DMS79 treated with DMSO at 0.1 percent for 48 hours (cell line): ENCODE data around the gene CMYA5.
"Not testable (repeated sequence)": the region's sequence is repeated elsewhere in the genome, so short reads cannot be mapped to it uniquely, and the experiment has no call there.

Experiments used
- DNase-seq: peaks from one replicate; lab custom pipeline; 2025; lab: John Stamatoyannopoulos, UW

CMYA5 gene

GRCh38 chr5:79702606-79703380 is 13.2 kb downstream of the CMYA5 start:
- DNase-seq, result no peak

- no peak for DNase-seq
Observed at GRCh38 chr5:79703381-79703645, 13.7 kb downstream of the CMYA5 start.

DNA sequence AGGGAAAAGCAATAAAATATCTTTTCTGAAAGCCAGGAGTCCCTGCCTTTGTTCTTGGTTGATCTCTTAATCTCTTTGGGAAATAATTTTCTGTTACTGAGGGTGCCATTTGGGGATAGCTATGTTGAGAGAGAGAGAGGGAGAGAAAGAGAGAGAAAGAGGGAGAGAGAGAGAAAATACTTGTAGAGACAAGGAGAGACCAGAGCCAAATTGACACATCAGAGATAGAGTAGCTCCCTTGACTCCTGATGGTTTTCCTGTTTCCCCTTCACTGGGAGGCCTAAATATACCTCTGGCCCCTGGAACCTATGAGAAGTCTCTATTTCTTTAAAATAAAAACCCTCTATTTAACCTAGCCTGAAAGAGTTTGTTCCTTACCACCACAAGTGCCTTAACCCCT is 14.9 kb downstream of the CMYA5 start:
- no peak for DNase-seq

GRCh38 chr5:79705632-79706031 is 16.0 kb downstream of the CMYA5 start:
- no peak for DNase-seq

- not testable (repeated sequence) for DNase-seq
Observed at GRCh38 chr5:79706317-79706716, 16.7 kb downstream of the CMYA5 start.

DNA sequence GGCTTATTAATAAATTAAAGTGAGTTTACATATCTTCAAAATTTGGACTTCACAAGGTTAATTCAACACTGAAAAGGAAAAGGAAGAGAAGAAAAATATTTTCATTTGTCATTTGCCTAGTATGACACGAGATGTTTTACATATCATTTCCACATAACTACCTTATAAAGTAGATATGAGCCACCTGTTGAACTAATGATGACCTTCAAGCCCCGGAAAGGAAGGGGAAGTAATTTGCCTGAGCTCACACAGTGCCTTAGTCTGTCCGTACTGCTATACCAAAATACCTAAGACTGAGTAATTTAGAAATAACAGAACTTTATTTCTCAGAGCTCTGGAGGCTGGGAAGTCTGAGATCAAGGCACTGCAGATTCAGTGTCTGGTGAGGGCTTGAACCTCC is 17.9 kb downstream of the CMYA5 start:
- DNase-seq, result no peak

DNA sequence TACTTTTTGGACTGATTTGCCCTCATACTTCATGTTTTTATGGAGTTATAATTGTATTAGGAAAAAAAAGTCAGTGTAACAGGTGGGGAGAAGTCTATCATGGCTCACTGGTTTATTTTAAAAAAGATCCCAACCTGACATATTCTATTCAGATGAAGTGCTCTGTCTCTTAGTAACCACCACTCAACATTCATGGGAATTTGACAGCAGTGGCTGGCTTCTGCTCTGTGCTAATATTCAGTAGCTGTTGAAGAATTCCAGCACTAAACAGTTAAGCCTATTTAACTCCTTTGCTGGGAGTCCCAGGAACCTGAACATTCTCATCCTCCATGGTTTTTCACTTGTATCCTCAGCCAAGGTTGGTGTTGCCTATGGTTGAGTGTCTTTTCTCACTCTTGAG is 23.1 kb downstream of the CMYA5 start:
- DNase-seq, result no peak

DNA sequence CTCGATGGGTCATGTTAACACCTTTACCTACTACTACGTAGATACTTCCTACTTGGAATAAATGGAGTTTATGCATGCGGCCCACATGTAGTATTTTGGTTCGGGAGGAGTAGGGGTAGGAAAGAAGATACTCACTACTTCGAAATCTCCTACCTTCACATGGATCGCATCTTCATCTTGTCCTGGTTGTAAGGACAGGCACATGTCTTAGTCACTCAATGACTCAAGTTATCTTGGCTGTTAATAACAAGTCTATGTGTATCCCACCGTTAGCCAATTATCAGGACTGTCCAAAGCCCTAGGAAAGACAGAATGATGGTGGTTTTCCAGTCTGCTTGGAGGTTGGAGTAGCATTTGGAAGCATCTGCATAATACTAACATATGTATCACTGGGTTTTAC is 24.1 kb downstream of the CMYA5 start:
- DNase-seq, result no peak

DNA sequence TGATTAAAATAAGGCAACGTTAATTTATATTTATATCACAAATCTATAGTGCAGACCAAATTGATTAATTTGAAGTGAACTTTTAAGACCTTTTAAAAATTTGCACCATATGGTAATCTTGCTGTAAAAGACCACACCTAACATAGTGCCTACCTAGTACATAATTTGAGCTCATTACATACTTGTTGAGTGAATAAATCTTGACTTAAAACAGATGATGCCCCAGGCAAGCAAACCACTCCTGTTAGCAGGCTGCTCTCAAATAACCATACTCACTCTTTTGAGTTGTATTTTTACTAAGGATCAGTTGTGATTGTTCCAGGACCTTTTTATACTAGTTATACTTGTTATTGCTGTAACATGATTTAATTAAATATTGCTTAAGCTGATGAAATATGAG is 27.2 kb downstream of the CMYA5 start:
- DNase-seq, result no peak

DNA sequence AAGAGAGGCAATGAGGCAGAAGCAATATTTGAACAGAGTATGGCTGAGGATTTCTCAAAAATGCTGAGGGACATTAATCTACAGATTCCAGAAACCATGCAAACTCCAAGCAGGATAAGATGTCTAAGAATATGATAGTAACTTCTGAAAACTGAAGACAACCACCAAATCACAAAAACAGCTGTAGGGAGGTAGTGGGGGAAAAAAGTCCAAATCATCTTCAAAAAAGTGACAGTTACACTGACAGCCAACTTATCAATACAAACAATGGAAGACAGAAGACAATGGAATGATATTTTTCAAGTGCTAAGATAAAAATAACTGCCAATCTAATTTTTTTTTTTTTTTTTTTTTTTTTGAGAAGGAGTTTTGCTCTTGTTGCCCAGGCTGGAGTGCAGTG is 30.5 kb downstream of the CMYA5 start:
- DNase-seq, result no peak

- DNase-seq, result no peak
Observed at GRCh38 chr5:79727451-79728355, 38.1 kb downstream of the CMYA5 start.

- DNase-seq, result no peak
Observed at GRCh38 chr5:79728396-79728795, 38.8 kb downstream of the CMYA5 start.

- DNase-seq, result no peak
Observed at GRCh38 chr5:79729679-79730078, 40.0 kb downstream of the CMYA5 start.

GRCh38 chr5:79730564-79730963 is 40.9 kb downstream of the CMYA5 start:
- no peak for DNase-seq

DNA sequence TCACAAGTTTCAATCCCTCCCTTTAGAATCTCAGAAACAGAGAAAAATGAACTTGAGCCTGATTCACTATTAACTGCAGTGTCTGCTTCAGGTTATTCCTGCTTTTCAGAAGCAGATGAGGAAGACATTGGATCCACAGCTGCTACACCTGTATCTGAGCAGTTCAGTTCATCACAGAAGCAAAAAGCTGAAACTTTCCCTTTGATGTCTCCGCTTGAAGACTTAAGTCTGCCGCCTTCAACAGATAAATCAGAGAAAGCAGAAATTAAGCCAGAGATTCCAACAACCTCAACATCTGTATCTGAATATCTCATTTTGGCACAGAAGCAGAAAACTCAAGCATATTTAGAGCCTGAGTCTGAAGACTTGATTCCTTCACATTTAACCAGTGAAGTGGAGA is 42.1 kb downstream of the CMYA5 start:
- no peak for DNase-seq

GRCh38 chr5:79736528-79737514 is 47.2 kb downstream of the CMYA5 start:
- no peak for DNase-seq

- no peak for DNase-seq
Observed at GRCh38 chr5:79738349-79738748, 48.7 kb downstream of the CMYA5 start.

GRCh38 chr5:79742549-79743136 is 53.0 kb downstream of the CMYA5 start:
- DNase-seq, result no peak

DNA sequence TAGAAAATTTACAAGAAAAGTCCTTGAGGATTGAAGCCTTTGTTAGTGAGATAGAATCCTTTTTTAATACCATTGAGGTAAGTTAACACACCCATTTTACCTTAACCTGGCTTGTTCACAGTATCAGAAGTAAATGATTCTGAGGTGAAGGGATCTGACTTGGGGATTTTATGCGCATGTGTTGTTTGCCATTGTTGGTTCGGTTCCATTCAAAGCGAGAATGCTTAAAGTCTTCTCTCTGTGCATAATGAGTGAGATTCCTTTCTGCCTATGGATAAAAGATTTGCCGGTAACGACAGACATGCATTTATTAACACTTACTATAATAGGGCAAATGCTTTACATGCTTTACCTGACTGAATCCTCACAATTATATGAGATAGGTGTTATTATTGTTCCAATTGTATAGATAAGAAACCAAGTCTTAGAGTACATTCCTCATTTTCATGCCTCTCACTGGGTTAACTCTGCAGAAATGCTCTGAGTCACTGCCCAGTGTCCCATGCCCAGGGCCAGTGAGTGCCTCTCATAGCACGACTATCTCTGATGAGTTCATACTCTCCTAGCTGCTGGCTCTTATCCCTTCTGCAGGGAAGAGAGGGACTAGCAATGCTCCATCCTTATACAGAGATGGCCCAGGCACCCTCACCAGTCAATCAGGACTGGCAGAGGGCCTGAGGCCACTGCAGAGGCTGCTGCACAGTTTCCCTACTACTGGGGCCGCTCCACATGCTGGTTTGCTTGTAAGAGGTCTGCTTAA is 54.4 kb downstream of the CMYA5 start:
- DNase-seq, result no peak

- no peak for DNase-seq
Observed at GRCh38 chr5:79745255-79745654, 55.6 kb downstream of the CMYA5 start.
